SH-SY5Y (cell line): Measurements from ENCODE around the gene FARP2.
A peak's percentile ranks its signal among the peaks of the same experiment; 100 is the strongest.

Experiments used
- GATA2 ChIP-seq: IDR thresholded peaks from 2 replicates; pipeline ENCODE4 v1.6.1; 2011; ENCODE audit warnings: mild to moderate bottlenecking, low read depth, low read length
- GATA3 ChIP-seq: IDR thresholded peaks from 2 replicates; pipeline ENCODE4 v1.6.1; 2011; ENCODE audit warnings: low read depth, mild to moderate bottlenecking, low read length, moderate library complexity

Gene FARP2

GRCh38 chr2:241501099-241501541, 145.0 kb downstream of the FARP2 start:
- no peak for TF ChIP-seq GATA3
- TF ChIP-seq GATA2 = no peak

GRCh38 chr2:241501551-241501950, 145.5 kb downstream of the FARP2 start:
- TF ChIP-seq GATA3 = no peak
- no peak for TF ChIP-seq GATA2

DNA sequence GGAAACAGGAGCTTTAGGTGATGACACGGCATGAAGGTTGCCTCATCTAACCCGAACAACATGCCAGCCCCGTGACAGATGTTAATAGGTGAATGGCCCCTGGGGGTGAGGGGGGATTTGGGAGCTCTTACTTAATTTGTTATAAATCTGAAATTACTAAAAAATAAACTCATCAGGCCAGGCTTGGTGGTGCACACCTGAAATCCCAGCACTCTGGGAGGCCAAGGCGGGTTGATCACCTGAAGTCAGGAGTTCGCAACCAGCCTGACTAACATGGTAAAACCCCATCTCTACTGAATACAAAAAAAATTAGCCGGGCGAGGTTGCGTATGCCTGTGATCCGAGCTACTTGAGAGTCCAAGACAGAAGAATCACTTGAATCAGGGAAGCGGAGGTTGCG, 146.2 kb downstream of the FARP2 start:
- TF ChIP-seq GATA3 (no peak), GATA2 (no peak)

GRCh38 chr2:241503776-241504392, 147.8 kb downstream of the FARP2 start:
- no peak for TF ChIP-seq GATA3
- TF ChIP-seq GATA2 = no peak

GRCh38 chr2:241505086-241505780, 149.1 kb downstream of the FARP2 start:
- TF ChIP-seq GATA2 (no peak), GATA3 (no peak)

DNA sequence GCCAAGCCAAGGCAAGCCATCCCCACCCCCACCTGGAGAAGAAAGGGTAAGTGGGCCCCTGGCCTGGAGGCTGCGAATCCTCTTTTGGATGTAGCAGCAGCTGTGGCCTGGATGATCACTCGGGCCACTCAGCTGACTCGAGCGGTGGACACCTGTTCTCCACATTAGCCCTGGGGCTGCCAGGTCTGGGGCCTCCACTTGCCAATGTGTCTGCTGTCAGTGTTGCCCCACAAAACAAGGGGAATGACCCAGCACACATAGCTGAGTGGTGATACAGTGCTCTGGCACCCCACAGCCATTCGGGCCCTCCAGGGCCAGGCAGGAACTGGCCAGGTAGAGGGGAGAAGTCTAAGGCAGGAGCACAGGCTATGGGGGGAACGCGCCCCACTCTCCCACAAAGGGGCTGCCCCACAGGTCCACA, 149.7 kb downstream of the FARP2 start:
- no peak for TF ChIP-seq GATA3
- no peak for TF ChIP-seq GATA2

DNA sequence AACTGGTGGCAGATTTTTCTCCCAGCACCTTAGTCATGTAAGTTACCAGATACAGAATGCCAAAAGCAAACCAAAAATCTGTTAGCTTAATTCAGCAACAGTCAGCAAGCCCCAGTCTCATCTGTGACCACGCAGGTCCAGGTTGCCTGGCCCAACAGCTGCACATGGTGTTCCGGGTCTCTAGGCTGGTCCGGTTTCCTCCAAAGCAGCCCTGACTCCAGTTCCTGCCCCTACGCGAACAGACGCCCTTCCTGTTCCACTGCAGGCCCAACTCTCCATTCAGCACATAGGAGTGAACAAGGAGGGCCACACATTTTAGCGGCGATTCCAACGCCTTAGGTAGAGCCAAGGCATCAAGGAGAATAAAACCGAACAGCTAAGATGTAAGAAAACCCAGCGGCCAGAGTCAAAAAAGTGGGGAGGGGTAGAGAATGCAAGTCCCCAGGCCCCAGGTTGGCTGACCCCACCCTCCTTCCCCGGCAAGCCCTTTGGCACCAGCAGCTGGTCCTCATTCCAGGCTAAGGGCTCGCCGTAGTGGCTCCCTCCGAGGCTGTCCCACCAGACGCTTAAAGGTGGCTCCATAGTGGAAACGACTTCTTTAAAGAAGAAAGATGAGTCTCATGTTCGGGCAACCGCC, 150.8 kb downstream of the FARP2 start:
- no peak for TF ChIP-seq GATA2
- TF ChIP-seq GATA3 = no peak

- TF ChIP-seq GATA3 (no peak), GATA2 (no peak)
These were observed 151.6 kb downstream of the FARP2 start for GRCh38 chr2:241507430-241508239.

DNA sequence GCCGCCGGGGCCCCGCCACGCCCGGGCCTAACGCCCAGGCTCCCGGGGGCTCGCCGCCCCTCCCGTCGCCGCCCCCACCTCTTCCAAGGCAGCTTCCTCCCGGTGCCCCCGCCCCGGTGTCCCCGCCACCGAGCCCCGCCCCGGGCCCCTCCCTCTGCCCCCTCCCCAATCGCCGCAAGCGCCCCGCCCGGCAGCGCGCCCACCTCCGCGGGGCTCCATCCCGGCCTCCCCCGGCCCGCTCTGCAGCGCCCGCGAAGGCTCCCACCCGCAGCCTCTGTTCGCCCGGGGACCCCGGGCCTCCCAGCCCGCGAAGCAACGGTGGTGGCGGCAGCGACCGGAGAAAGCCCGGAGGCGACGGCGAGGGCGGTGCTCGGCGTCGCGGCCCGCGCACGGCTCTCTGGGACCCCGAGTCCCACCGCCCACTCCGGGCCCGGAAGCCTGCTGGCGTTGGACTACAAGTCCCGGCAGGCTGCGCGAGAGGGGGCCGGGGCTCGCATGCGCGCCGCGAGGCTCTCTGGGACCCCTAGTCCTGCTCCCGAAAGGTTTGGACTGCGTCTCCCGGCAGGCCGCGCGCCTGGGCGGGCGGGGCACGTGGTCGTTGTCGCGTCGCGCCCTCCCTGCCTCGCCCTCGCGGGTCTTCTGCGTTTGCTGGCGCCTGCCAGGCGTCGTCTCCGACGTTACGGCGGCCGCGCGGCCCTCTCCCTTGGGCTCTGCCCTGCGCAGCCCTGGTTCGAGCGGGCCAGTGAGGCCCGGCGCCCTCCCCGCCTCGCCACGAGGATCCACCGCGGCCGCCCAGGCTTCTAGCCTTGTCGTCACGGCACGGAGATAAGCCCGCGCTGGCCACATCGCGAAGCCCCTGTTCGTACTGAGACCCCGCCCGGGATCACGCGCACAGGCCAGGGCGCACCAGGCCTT, 152.4 kb downstream of the FARP2 start, which contains the start of gene STK25:
TSS of gene STK25 (minus strand) at position 345 of the 915 bp plus-strand sequence. CDS start 549 bp downstream, outside the sequence.
- TF ChIP-seq GATA2 = 0 out of 2 replicates have a peak, but pooled peaks have one; percentile 4
- no peak for TF ChIP-seq GATA3

- no peak for TF ChIP-seq GATA2
- TF ChIP-seq GATA3 = no peak
These were observed 153.2 kb downstream of the FARP2 start for GRCh38 chr2:241509155-241509784.

- TF ChIP-seq GATA3 (no peak), GATA2 (no peak)
These were observed 155.1 kb downstream of the FARP2 start for GRCh38 chr2:241511091-241511741.

DNA sequence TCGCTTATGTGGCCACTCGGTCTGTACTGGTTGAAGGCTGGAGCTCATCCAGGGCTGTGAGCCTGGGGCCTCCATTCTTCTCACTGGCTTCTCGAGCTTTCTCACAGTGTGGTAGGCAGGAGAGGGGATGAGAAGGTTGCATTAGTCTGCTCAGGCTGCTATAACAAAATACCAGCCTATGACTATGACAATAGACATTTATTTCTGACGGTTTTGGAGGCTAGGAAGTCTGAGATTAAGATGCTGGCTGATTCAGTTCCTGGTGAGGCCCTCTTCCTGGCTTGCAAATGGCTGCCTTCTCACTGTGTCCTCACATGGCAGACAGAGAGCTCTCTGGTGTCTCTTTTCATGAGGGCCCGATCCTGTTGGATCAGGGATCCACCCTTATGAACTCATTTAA, 158.5 kb downstream of the FARP2 start:
- TF ChIP-seq GATA3 = no peak
- no peak for TF ChIP-seq GATA2
